Activated naive CD8-positive, alpha-beta T cell treated with anti-CD3 and anti-CD28 coated beads for 36 hours (primary cell): ENCODE results near the gene CNTROB. TPM values are rescaled to one million over a fixed set of nuclear protein-coding genes. Genes with fewer than 3 reads are reported as not detected.

Experiments used
- DNase-seq: peaks from one replicate; pipeline ENCODE4 v3.0.0; 2021
- H3K27ac Mint-ChIP-seq: one replicate; pipeline ENCODE4 v1.8.0; 2022; ENCODE audit warnings: mild to moderate bottlenecking, moderate library complexity, mixed read lengths
- H3K27me3 Mint-ChIP-seq: one replicate; pipeline ENCODE4 v1.8.0; 2022; ENCODE audit warnings: mild to moderate bottlenecking, mixed read lengths
- H3K36me3 Mint-ChIP-seq: one replicate; pipeline ENCODE4 v1.8.0; 2021; ENCODE audit warnings: mild to moderate bottlenecking, mixed read lengths
- H3K4me1 Mint-ChIP-seq: one replicate; pipeline ENCODE4 v1.8.0; 2021; ENCODE audit warnings: mixed read lengths
- H3K4me3 Mint-ChIP-seq: one replicate; pipeline ENCODE4 v1.8.0; 2022; ENCODE audit warnings: mild to moderate bottlenecking, moderate library complexity, mixed read lengths
- H3K9me3 Mint-ChIP-seq: one replicate; pipeline ENCODE4 v1.8.0; 2022; ENCODE audit warnings: mixed read lengths
- total RNA-seq, 2 experiments: library from RNA; stranded (reverse); gene quantifications; one replicate each; pipeline ENCODE4 v1.2.3, GENCODE V29; 2021

The CNTROB gene
- total RNA-seq, 2 experiments from 2014 or later: 45.3 to 45.7 TPM

DNA sequence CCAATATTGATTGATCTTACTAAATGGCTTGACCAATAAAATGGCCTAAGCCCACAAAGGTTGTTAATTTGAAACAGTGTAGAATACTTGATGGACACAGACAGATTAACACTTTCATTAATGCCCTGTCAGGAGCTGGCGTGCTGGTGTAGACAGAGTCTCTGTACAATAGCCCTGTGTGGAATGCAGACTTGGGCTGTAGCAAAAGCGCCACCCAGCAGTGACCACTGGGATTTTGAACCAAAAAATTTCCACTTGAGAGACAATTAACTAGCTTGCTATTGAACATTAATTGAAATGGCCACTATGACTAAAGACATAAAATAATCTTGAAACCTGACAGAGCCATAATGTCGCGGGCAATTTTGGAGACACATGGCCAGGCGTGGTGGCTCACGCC, 50.7 kb downstream of the CNTROB start:
- Mint-ChIP-seq H3K4me1 (no peaks in the 10 kb centered on the region), H3K27ac (no peak overlapping the region), H3K4me3 (no peak overlapping the region), H3K36me3 (no peaks in the 10 kb centered on the region), H3K9me3 (no peaks in the 10 kb centered on the region), H3K27me3 (peaks cover 7% of the 10 kb centered on the region)
- no peak for DNase-seq

DNA sequence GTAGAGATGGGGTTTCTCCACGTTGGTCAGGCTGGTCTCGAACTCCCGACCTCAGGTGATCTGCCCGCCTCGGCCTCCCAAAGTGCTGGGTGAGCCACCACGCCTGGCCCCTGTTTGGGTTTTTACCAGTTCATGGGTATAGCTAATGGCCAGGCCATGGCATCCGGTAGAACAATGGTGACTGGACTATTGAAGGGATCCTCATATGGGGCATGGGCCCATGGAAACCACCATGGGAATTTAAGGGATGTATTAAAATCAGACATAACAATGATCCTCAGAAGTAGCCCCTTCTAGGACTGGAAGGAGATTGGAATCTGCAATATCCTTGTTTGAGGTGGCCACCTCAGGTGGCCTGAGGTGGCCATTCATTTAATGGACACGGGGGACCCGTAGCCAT, 52.9 kb downstream of the CNTROB start:
- peaks cover 13% of the 10 kb centered on the region for H3K4me1 Mint-ChIP-seq
- H3K9me3 Mint-ChIP-seq: no peaks in the 10 kb centered on the region
- H3K36me3 Mint-ChIP-seq: no peaks in the 10 kb centered on the region
- no peak overlapping the region for H3K4me3 Mint-ChIP-seq
- peaks cover 4% of the 10 kb centered on the region for H3K27me3 Mint-ChIP-seq
- no peak overlapping the region for H3K27ac Mint-ChIP-seq
- no peak for DNase-seq

DNA sequence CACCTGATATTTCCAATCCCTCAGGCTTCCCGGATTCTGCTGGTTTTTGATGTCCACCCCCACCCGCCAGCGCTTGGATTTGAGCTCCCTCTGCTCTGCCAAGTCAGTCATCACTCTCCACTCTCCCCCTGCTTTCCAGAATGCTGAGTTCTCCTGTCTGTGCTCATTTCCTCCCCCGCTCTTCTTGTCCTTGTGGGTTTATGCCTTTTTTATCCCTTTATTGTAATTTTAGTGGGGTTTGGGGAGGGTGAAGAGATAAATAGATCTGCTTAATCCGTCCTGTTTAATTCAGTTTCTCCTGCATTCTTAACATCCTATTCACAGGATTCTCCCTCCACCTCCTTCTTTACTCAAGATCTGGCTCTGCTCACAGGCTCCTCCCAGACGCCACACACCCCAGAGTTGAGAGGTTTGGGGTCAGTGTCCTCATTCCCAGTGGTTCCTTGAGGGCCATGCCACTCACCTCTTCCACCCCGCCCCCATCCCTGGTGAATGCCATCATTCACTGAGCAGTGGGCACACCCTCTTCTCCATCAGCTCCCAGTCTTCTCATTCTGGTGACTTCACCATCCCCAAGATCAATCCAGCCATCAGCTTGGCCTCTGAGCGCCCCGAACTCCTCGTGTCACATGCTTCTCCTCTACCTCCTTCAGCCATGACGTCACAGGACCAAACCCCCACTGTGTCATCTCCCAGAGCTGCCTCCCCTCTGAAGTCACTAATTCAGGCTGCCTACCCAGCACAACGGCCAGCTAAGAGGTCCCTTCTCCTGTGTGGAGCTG, 55.3 kb downstream of the CNTROB start:
- no peaks in the 10 kb centered on the region for H3K9me3 Mint-ChIP-seq
- no peak overlapping the region for H3K27ac Mint-ChIP-seq
- no peaks in the 10 kb centered on the region for H3K27me3 Mint-ChIP-seq
- peaks cover 19% of the 10 kb centered on the region for H3K4me1 Mint-ChIP-seq
- no peaks in the 10 kb centered on the region for H3K36me3 Mint-ChIP-seq
- DNase-seq: no peak
- no peak overlapping the region for H3K4me3 Mint-ChIP-seq

DNA sequence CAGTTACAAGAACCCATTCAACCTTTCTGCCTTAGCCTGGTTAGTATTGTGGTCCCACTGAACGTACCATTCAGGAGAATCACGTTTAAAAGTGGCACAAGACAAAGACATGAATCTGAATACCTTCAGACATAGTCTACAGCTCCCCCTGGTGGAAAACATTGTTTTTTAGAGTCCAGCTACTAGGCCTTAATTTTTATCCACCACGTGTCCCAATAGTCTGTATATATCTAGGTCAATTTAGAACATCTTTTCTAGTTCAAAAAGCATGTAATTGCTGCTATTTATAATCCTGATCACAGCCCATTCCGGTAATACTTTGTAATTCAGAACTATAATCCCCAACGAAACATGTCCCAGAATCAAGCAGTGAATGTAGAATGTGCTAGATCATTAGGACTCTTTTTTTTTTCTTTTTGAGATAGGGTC, 56.8 kb downstream of the CNTROB start:
- Mint-ChIP-seq H3K9me3 (no peaks in the 10 kb centered on the region), H3K4me3 (peak overlapping the region; percentile 78), H3K27me3 (no peaks in the 10 kb centered on the region), H3K4me1 (peaks cover 21% of the 10 kb centered on the region), H3K27ac (peak overlapping the region; percentile 85), H3K36me3 (no peaks in the 10 kb centered on the region)
- peak; percentile 28 for DNase-seq

DNA sequence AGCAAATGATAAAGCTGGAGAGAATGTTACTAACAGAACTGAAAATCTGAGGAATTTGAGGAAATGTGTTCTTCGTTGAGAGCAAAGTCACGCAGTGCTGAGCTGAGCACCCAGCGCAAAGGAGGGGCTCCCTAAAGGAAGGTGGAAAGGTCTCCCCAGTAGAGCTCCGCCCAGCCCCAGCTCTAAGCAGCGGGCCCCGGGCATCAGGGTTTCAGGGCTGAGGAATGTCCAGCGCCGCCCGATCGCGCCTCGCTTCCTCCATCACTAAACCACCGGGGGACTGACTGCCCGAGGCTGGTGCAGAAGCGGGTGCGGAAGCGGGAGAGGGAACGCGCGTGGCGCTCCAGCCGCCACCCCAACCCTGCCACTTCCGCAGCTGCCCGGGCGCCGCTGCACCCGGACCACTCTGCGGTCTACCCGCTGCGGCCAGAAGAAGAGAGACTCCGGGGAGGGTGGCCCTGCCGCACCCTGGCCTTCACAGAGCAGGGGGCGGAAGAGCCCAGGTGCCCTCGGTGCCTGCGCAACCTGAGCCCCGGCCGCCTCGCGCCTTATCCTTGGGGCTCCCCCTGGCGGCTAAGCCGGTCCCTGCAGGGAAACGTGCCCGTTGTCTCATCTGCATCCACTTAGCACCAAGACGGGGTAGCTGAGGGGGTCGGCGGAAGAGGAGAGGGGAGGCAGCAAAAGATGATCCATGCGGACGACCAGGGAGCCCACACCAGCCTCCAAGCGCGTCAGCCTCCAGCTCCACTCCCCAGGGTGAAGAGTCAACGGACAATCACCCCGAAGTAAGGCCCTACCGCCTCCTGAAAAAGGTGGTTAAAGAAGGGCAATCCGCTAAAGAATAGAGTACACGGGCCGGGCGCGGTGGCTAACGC, 58.0 kb downstream of the CNTROB start:
- peak overlapping the region; percentile 78 for H3K4me3 Mint-ChIP-seq
- H3K9me3 Mint-ChIP-seq: no peaks in the 10 kb centered on the region
- H3K27me3 Mint-ChIP-seq: peaks cover under 1% of the 10 kb centered on the region
- peaks cover 21% of the 10 kb centered on the region for H3K4me1 Mint-ChIP-seq
- H3K27ac Mint-ChIP-seq: peak overlapping the region; percentile 85
- DNase-seq: peak; percentile 91
- no peaks in the 10 kb centered on the region for H3K36me3 Mint-ChIP-seq

DNA sequence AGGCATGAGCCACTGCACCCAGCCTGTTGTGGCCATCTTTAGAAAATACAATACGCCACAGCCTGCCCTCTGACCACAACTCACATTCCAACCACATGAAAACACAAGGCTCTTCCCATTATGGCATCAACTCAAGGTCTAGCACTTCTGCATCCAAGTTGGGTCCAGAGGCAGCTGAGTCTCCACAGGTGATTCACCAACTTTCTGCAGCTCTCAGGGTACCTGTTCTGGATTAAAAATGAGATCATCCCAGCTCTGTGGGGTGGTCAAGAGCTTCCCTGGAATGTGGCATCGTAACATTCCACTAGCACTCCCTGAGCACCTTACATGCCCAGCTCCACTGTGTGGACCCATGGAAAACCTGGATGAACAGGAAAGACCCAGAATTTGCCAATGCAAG, 60.5 kb downstream of the CNTROB start:
- DNase-seq: no peak
- Mint-ChIP-seq H3K36me3 (no peaks in the 10 kb centered on the region), H3K9me3 (no peaks in the 10 kb centered on the region), H3K4me1 (peaks cover 24% of the 10 kb centered on the region), H3K4me3 (no peak overlapping the region), H3K27ac (no peak overlapping the region), H3K27me3 (peaks cover 7% of the 10 kb centered on the region)

DNA sequence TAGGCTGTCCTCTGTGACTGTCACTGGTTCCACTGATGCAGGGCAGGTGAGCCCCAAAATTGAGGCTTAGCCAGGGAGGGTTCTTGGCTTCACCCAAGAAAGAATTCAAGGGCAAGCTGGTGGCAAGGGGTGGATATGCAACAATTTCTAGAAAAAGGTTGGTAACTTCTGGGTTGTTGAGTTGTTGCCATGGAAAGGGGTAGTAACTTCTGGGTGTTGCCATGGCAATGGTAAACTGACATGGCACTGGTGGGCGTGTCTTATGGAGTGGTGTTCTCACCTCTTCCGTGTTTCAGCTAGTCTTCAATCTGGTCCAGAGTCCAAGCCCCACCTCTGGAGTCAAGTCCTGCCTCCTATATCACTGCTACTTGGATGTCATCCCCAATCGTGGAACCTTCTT, 60.9 kb downstream of the CNTROB start:
- Mint-ChIP-seq H3K4me1 (peaks cover 24% of the 10 kb centered on the region), H3K36me3 (no peaks in the 10 kb centered on the region), H3K27me3 (peaks cover 7% of the 10 kb centered on the region), H3K27ac (no peak overlapping the region), H3K4me3 (no peak overlapping the region), H3K9me3 (no peaks in the 10 kb centered on the region)
- no peak for DNase-seq

DNA sequence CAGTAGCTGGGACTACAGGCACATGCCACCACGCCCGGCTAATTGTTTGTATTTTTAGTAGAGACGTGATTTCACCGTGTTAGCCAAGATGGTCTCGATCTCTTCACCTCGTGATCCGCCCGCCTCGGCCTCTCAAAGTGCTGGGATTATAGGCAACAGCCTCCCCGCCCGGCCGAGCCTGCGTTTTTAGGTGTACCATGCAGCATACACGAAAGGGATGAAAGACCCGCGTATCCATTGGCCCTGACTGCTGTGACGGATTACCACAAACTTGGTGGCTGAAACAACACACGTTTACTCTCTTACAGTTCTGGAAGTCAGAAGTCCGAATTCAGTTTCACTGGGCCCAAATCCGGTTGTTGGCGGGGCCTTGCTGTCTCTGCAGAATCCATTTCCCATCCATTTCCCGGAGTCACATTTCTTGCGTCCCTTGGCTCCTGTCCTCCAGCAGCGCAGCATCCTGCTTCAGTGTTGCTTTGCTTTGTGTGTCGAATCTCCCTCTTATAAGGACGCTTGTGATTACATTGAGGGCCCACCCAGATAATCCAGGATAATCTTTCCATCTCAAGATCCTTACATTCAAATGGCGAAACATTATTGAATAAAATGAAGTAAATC, 62.1 kb downstream of the CNTROB start:
- no peak overlapping the region for H3K27ac Mint-ChIP-seq
- no peak for DNase-seq
- H3K4me3 Mint-ChIP-seq: no peak overlapping the region
- peaks cover 14% of the 10 kb centered on the region for H3K27me3 Mint-ChIP-seq
- no peaks in the 10 kb centered on the region for H3K9me3 Mint-ChIP-seq
- H3K36me3 Mint-ChIP-seq: no peaks in the 10 kb centered on the region
- H3K4me1 Mint-ChIP-seq: peaks cover 16% of the 10 kb centered on the region

DNA sequence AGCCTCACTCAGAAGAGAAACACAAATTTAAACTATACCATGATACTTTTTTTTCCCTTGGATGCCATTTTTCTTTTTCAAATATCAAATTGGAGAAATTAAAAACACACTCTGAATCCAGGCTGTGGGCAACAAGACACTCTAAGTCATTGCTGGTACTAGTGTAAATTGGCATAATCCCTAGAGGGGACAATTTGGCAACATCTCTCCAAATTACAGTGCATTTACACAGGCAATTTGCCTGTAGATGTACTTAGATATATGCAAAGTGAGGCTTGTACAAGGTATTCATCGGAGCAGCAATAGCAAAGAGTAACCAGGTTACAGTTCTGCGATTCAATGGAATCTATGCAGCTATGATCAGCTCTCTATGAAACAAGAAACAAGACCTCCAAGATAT, 63.7 kb downstream of the CNTROB start:
- Mint-ChIP-seq H3K36me3 (no peaks in the 10 kb centered on the region), H3K9me3 (no peaks in the 10 kb centered on the region), H3K4me1 (peaks cover 7% of the 10 kb centered on the region), H3K27me3 (peaks cover 22% of the 10 kb centered on the region), H3K27ac (no peak overlapping the region), H3K4me3 (no peak overlapping the region)
- no peak for DNase-seq

DNA sequence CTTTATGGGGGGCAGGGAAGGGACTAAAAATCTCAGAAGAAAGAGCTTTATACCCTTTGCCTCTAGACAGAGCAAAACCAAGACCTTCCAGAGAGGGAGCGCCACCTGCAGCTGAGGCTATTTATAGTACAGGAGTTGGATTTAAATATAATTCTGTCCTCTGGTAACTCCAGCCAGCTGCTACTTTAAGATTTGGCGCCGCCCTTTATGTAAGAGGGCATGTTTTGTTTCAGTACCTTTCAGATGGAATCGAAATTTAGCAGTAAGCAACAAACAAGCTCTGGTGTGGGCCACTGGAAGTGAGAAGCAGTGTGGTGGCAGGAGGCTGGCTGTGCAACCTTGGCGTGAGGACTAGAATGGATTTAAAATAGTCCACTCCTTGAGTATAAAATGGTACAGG, 65.2 kb downstream of the CNTROB start:
- Mint-ChIP-seq H3K27ac (no peak overlapping the region), H3K9me3 (no peaks in the 10 kb centered on the region), H3K4me1 (peaks cover 8% of the 10 kb centered on the region), H3K36me3 (no peaks in the 10 kb centered on the region), H3K4me3 (no peak overlapping the region), H3K27me3 (peaks cover 34% of the 10 kb centered on the region)
- peak; percentile 30 for DNase-seq

Other genes with a start within 250 kb of the CNTROB start
- 100 to 1,000 TPM; 137 to 142 TPM for gene TP53, start 244.7 kb upstream of the CNTROB start, total RNA-seq
- gene WRAP53, start 243.7 kb upstream of the CNTROB start, total RNA-seq: 10 to 100 TPM; 22.8 to 27.4 TPM
- not detected for gene EFNB3, start 227.0 kb upstream of the CNTROB start, total RNA-seq
- under 1 TPM; 0.04 to 0.14 TPM for gene DNAH2, start 214.5 kb upstream of the CNTROB start, total RNA-seq
- 10 to 100 TPM; 44.5 to 47.6 TPM for gene KDM6B, start 98.0 kb upstream of the CNTROB start, total RNA-seq
- 1 to 10 TPM; 4.2 to 4.8 TPM for gene TMEM88, start 77.1 kb upstream of the CNTROB start, total RNA-seq
- 10 to 100 TPM; 65.2 to 66.6 TPM for gene NAA38, start 74.6 kb upstream of the CNTROB start, total RNA-seq
- gene CYB5D1, start 74.2 kb upstream of the CNTROB start, total RNA-seq: 10 to 100 TPM; 18.6 to 20.1 TPM
- gene CHD3, start 43.4 kb upstream of the CNTROB start, total RNA-seq: 100 to 1,000 TPM; 123 to 129 TPM
- gene RNF227, start 15.9 kb upstream of the CNTROB start, total RNA-seq: 1 to 10 TPM; 4.0 to 4.1 TPM
- gene KCNAB3, start 2.4 kb upstream of the CNTROB start, total RNA-seq: 1 to 10 TPM; 7.5 to 8.4 TPM
- 100 to 1,000 TPM; 131 to 143 TPM for gene TRAPPC1, start 260 bp upstream of the CNTROB start, total RNA-seq
- not detected for gene GUCY2D, start 70.4 kb downstream of the CNTROB start, total RNA-seq
- gene ALOX15B, start 106.9 kb downstream of the CNTROB start, total RNA-seq: under 1 TPM in 1 of 2 experiments, not detected in 1; 0.08 TPM
- 1 to 10 TPM; 3.7 to 4.1 TPM for gene ALOX12B, start 155.5 kb downstream of the CNTROB start, total RNA-seq
- under 1 TPM in 1 of 2 experiments, not detected in 1; 0.10 TPM for gene ALOXE3, start 186.3 kb downstream of the CNTROB start, total RNA-seq
- 1 to 10 TPM; 1.9 to 2.0 TPM for gene HES7, start 191.9 kb downstream of the CNTROB start, total RNA-seq
- gene PER1, start 220.2 kb downstream of the CNTROB start, total RNA-seq: 10 to 100 TPM; 55.7 to 56.1 TPM
- gene VAMP2, start 230.7 kb downstream of the CNTROB start, total RNA-seq: 10 to 100 TPM; 27.7 to 28.4 TPM
- 10 to 100 TPM; 26.0 to 26.3 TPM for gene TMEM107, start 244.2 kb downstream of the CNTROB start, total RNA-seq